KMS-11 (cell line): ENCODE results near the gene CTNS.

Experiments used
- H2AFZ ChIP-seq: fragments of 200-600 bp; sonication (generic); 2 replicates; pipeline ENCODE4 v1.6.1; 2016; ENCODE audit warnings: antibody characterized with exemption, mixed run types, low read depth
- H3K27ac ChIP-seq: fragments of 200-600 bp; sonication (generic); 2 replicates; pipeline ENCODE4 v1.6.1; 2016; ENCODE audit warnings: mild to moderate bottlenecking, mixed run types
- H3K27me3 ChIP-seq: fragments of 200-600 bp; sonication (generic); 2 replicates; pipeline ENCODE4 v1.6.1; 2017; ENCODE audit warnings: mild to moderate bottlenecking, low read depth, mixed run types, moderate library complexity; ENCODE audit not compliant: insufficient read depth
- H3K36me3 ChIP-seq: fragments of 200-600 bp; sonication (generic); 2 replicates; pipeline ENCODE4 v1.6.1; 2017; ENCODE audit warnings: mild to moderate bottlenecking, mixed run types; ENCODE audit not compliant: insufficient read depth
- H3K4me1 ChIP-seq: fragments of 200-600 bp; sonication (generic); 2 replicates; pipeline ENCODE4 v1.6.1; 2016; ENCODE audit warnings: mild to moderate bottlenecking, low read depth, mixed run types; ENCODE audit not compliant: poor library complexity, severe bottlenecking
- H3K4me2 ChIP-seq: fragments of 200-600 bp; sonication (generic); 2 replicates; pipeline ENCODE4 v1.7.0; 2016; ENCODE audit warnings: mild to moderate bottlenecking, mixed run types
- H3K4me3 ChIP-seq: fragments of 200-600 bp; sonication (generic); IDR thresholded peaks from 2 replicates; pipeline ENCODE4 v1.6.1; 2017; ENCODE audit warnings: low read depth, low read length, mixed read lengths; ENCODE audit not compliant: insufficient read depth
- H3K79me2 ChIP-seq: fragments of 200-600 bp; sonication (generic); 2 replicates; pipeline ENCODE4 v1.6.1; 2016; ENCODE audit warnings: low read depth, mixed run types; ENCODE audit not compliant: insufficient read depth
- H3K9ac ChIP-seq: fragments of 200-600 bp; sonication (generic); 2 replicates; pipeline ENCODE4 v1.6.1; 2016; ENCODE audit warnings: mild to moderate bottlenecking, mixed run types
- H4K20me1 ChIP-seq: fragments of 200-600 bp; sonication (generic); 2 replicates; pipeline ENCODE4 v1.6.1; 2016; ENCODE audit warnings: mild to moderate bottlenecking, mixed run types; ENCODE audit not compliant: insufficient read depth
- CTCF ChIP-seq: fragments of 200-600 bp; sonication (generic); conservative IDR thresholded peaks from 2 replicates; pipeline ENCODE4 v1.6.1; 2017; ENCODE audit warnings: low read depth, mild to moderate bottlenecking, antibody characterized with exemption, low read length, moderate library complexity, mixed read lengths

The CTNS gene

GRCh38 chr17:3683054-3683511, 46.5 kb downstream of the CTNS start:
- H3K9ac ChIP-seq: no peak overlapping the region
- H3K79me2 ChIP-seq: no peaks in the 10 kb centered on the region
- no peaks in the 10 kb centered on the region for H4K20me1 ChIP-seq
- H3K4me1 ChIP-seq: peaks cover 4% of the 10 kb centered on the region
- H3K36me3 ChIP-seq: no peaks in the 10 kb centered on the region
- H3K27me3 ChIP-seq: no peaks in the 10 kb centered on the region
- H3K27ac ChIP-seq: no peak overlapping the region
- H3K4me3 ChIP-seq: no peak overlapping the region
- H3K4me2 ChIP-seq: no peak overlapping the region
- TF ChIP-seq CTCF: peak; percentile 78
- H2AFZ ChIP-seq: no peak overlapping the region

- Histone ChIP-seq H3K79me2 (no peaks in the 10 kb centered on the region), H3K4me2 (no peak overlapping the region), H3K36me3 (no peaks in the 10 kb centered on the region), H3K27me3 (no peaks in the 10 kb centered on the region), H2AFZ (no peak overlapping the region), H4K20me1 (no peaks in the 10 kb centered on the region), H3K4me3 (no peak overlapping the region), H3K4me1 (peaks cover 4% of the 10 kb centered on the region), H3K27ac (no peak overlapping the region), H3K9ac (no peak overlapping the region)
- no peak for TF ChIP-seq CTCF
Measured at GRCh38 chr17:3685174-3685573, 48.6 kb downstream of the CTNS start.

- peaks cover 4% of the 10 kb centered on the region for H3K4me1 ChIP-seq
- no peak for TF ChIP-seq CTCF
- no peak overlapping the region for H3K9ac ChIP-seq
- no peaks in the 10 kb centered on the region; the same call in 1 of the 2 replicates for H3K79me2 ChIP-seq
- no peak overlapping the region for H3K4me3 ChIP-seq
- no peaks in the 10 kb centered on the region for H4K20me1 ChIP-seq
- no peak overlapping the region for H2AFZ ChIP-seq
- no peak overlapping the region for H3K4me2 ChIP-seq
- no peak overlapping the region for H3K27ac ChIP-seq
- no peaks in the 10 kb centered on the region for H3K27me3 ChIP-seq
- H3K36me3 ChIP-seq: no peaks in the 10 kb centered on the region
Measured at GRCh38 chr17:3688027-3688553, 51.5 kb downstream of the CTNS start.

GRCh38 chr17:3688852-3689261, 52.3 kb downstream of the CTNS start:
- Histone ChIP-seq H3K4me1 (peaks cover 8% of the 10 kb centered on the region), H3K79me2 (no peaks in the 10 kb centered on the region; the same call in 1 of the 2 replicates), H3K4me3 (no peak overlapping the region), H4K20me1 (no peaks in the 10 kb centered on the region), H3K27me3 (no peaks in the 10 kb centered on the region), H3K27ac (no peak overlapping the region), H3K4me2 (no peak overlapping the region), H3K9ac (no peak overlapping the region), H2AFZ (no peak overlapping the region), H3K36me3 (no peaks in the 10 kb centered on the region)
- no peak for TF ChIP-seq CTCF
